Retina (tissue), 1 donor: ENCODE measurements around the gene HELZ.
"Not testable (repeated sequence)": the region's sequence is repeated elsewhere in the genome, so short reads cannot be mapped to it uniquely, and the experiment has no call there.

Experiments used
- DNase-seq: peaks from one replicate; pipeline ENCODE4 v3.0.0-alpha.2; 2016

HELZ gene

GRCh38 chr17:67245073-67245693 lies at the start of gene HELZ:
TSS of gene HELZ (minus strand) at chr17:67245196. CDS start at chr17:67218804, 26,392 bp downstream.
- DNase-seq = peak; percentile 88

- peak; percentile 30 for DNase-seq
Measured at GRCh38 chr17:67293251-67294203, 48.5 kb upstream of the HELZ start.

- no peak for DNase-seq
Measured at GRCh38 chr17:67290711-67291291, 45.8 kb upstream of the HELZ start.

- DNase-seq = no peak
Measured at GRCh38 chr17:67290244-67290643, 45.2 kb upstream of the HELZ start.

- DNase-seq = peak; percentile 24
Measured at GRCh38 chr17:67289181-67289876, 44.3 kb upstream of the HELZ start.

GRCh38 chr17:67286826-67287225 lies 41.8 kb upstream of the HELZ start:
- not testable (repeated sequence) for DNase-seq

- no peak for DNase-seq
Measured at GRCh38 chr17:67285360-67285759, 40.4 kb upstream of the HELZ start.

GRCh38 chr17:67283731-67284516 lies 38.9 kb upstream of the HELZ start:
- DNase-seq = no peak

- no peak for DNase-seq
Measured at GRCh38 chr17:67281743-67282142, 36.7 kb upstream of the HELZ start.

GRCh38 chr17:67281053-67281452 lies 36.1 kb upstream of the HELZ start:
- no peak for DNase-seq

GRCh38 chr17:67280279-67280678 lies 35.3 kb upstream of the HELZ start:
- DNase-seq = no peak

GRCh38 chr17:67279115-67279514 lies 34.1 kb upstream of the HELZ start:
- DNase-seq = no peak

GRCh38 chr17:67278363-67278762 lies 33.4 kb upstream of the HELZ start:
- DNase-seq = no peak

GRCh38 chr17:67276075-67276474 lies 31.1 kb upstream of the HELZ start:
- DNase-seq = no peak

- no peak for DNase-seq
Measured at GRCh38 chr17:67274466-67274865, 29.5 kb upstream of the HELZ start.

GRCh38 chr17:67273900-67274299 lies 28.9 kb upstream of the HELZ start:
- DNase-seq = no peak

- no peak for DNase-seq
Measured at GRCh38 chr17:67272312-67273047, 27.5 kb upstream of the HELZ start.

GRCh38 chr17:67271187-67271586 lies 26.2 kb upstream of the HELZ start:
- not testable (repeated sequence) for DNase-seq

GRCh38 chr17:67270416-67270815 lies 25.4 kb upstream of the HELZ start:
- DNase-seq = no peak

- DNase-seq = no peak
Measured at GRCh38 chr17:67266496-67266895, 21.5 kb upstream of the HELZ start.

GRCh38 chr17:67265436-67266019 lies 20.5 kb upstream of the HELZ start:
- DNase-seq = no peak
